Femur (tissue), 1 donor: ENCODE measurements around the gene PLEKHS1.
"Not testable (repeated sequence)": the region's sequence is repeated elsewhere in the genome, so short reads cannot be mapped to it uniquely, and the experiment has no call there.

Experiments
- DNase-seq: peaks from one replicate; pipeline ENCODE4 v3.0.0-alpha.2; 2017

Gene PLEKHS1

DNA sequence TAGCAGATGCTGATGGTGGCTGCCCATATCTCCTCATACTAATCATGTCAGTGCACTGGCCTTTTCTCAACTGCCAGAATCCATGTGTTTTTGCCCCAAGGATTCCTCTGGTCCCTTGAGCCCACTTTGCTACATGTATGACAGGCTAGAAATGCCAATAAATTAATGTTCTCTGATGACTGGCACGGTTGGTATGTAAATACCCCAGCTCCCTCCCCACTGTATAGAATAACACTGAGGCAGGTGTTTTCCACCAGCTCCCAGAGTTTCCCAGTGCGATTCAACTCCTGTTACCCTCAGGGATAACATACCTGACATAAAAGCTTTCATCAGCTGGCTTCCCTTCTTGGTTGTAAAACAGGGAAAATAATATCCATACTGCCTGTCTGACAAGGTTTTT lies 9.0 kb upstream of the PLEKHS1 start:
- DNase-seq = no peak

GRCh38 chr10:113743594-113743993 lies 7.9 kb upstream of the PLEKHS1 start:
- DNase-seq = no peak

DNA sequence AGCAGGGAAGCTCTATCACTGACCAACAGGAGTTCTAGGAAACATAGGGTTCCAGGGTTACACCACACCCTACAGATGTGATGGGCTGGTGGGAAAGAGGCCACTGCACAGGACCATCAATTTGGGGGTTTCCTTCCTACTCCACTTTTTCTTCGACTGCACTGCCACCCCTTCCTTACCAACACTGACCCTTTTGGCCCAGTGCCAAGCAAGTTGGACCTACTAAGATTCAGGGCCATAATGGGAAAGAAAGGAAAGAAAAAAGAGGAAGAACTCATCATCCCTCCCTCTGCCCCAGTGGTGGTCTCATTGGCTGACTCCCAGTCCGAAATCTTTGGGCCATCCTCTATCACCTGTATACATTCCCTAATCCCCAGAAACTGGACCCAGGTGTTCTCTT lies 6.1 kb upstream of the PLEKHS1 start:
- no peak for DNase-seq

DNA sequence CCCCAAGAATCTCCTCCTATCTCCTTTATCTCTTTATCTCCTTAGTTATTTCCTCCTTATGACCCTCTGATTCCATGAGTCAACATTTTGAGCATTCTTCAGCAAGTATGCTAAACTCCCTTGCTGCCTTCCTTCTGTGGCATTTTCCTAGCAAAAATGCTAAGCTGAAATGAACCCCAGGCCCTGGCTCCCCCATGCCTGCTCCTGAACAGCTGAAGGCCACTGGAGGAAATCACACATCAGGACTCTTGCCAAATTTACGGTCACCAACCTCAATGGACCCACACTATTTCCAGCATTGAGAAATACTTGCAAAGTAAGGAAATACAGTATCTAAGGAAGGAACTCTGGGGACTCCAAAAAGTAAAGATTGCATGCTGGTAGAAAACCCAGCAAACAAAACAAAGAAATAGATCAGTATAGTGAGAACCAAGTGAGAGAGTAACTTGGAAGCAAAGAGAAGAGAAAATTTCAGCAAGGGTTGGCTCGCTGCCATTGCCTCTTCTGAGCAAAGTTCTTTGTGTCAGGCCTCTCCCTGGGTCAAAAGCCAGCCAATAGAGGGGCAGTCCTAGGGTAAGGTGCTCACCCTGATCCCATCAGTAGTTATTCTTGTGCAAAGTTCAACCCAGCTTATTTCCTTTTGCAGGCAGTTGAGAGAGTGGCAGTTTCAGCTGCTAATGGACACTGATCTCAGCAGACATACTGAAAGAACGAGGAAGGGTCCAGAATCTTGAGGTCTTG lies 5.1 kb upstream of the PLEKHS1 start:
- DNase-seq = no peak

GRCh38 chr10:113752553-113752952 lies 1.1 kb downstream of the PLEKHS1 start:
- DNase-seq = no peak

- DNase-seq = no peak
Observed at GRCh38 chr10:113753020-113753692, 1.7 kb downstream of the PLEKHS1 start.

DNA sequence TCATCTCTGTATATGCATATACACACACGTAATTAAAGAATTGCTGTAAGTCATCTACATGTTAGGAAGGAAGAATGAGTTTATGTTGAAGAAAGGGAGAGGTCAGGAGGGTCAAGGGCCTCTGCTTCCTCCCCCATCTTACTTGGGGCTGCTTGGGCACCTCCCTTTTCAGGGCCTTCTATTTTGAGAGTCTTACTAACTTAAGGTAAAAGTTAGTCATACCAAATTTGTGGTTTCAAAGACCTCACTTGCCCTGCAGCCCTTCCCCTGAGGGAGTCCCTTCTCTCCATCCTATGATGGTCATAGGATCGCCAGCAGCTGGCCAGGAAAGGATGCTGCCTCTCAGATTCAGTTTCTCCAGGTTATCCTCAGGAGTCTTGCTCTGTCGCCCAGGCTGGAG lies 2.6 kb downstream of the PLEKHS1 start:
- DNase-seq = no peak

- no peak for DNase-seq
Observed at GRCh38 chr10:113754768-113755167, 3.3 kb downstream of the PLEKHS1 start.

GRCh38 chr10:113756940-113757543 lies 5.6 kb downstream of the PLEKHS1 start:
- no peak for DNase-seq

GRCh38 chr10:113762083-113762482 lies 10.6 kb downstream of the PLEKHS1 start:
- no peak for DNase-seq

GRCh38 chr10:113764582-113764981 lies 13.1 kb downstream of the PLEKHS1 start:
- no peak for DNase-seq

- no peak for DNase-seq
Observed at GRCh38 chr10:113765910-113766309, 14.4 kb downstream of the PLEKHS1 start.

DNA sequence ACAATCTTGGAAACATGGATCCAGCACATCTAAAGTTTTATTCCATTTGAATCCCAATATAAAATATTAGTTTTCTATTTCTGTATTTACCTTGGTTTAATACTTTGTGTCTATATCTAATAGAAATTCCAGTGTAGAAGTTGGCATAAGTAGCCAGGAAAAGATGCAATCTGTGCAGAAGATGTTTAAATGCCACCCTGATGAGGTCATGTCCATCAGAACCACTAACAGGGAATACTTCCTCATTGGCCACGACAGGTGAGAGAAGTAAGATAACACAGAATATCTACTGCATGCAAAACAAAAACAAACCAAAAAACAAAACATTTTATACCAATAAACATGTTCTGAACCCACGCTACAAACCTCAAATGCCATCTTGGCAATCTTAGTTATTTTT lies 15.7 kb downstream of the PLEKHS1 start:
- no peak for DNase-seq

DNA sequence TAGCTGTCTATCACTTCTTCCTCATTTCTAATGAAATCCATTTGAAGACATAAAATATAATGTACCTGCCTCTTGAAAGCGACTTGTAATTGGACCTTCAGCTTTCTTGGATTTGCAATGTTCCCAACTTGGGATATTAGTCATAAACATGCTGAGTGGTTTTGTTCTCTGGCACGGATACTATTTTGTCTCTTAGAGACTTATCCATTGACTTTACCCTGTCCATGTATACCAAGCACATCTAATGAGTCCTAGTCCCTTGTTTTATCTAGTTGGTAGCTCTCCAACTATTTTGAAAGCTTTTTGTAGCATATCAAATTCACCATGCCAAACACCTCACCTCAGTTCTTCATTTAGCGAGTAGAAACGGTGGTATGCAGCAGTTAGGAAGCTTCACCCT lies 18.9 kb downstream of the PLEKHS1 start:
- no peak for DNase-seq

DNA sequence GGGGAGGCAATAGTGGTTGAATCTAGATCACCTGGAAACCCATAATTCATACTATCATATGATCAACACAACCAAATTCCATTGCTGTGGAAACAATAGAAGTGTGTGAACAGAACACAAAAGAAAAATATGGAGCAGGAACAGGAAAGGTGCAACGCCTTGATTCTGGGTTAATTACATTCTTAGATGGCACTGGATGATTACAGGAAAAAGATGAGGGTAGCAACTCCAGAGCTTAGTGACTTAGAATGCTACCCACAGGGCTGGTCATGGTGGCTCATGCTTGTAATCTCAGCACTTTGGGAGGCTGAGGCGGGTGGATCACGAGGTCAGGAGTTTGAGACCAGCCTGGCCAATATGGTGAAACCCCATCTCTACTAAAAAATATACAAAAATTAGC lies 19.6 kb downstream of the PLEKHS1 start:
- not testable (repeated sequence) for DNase-seq

DNA sequence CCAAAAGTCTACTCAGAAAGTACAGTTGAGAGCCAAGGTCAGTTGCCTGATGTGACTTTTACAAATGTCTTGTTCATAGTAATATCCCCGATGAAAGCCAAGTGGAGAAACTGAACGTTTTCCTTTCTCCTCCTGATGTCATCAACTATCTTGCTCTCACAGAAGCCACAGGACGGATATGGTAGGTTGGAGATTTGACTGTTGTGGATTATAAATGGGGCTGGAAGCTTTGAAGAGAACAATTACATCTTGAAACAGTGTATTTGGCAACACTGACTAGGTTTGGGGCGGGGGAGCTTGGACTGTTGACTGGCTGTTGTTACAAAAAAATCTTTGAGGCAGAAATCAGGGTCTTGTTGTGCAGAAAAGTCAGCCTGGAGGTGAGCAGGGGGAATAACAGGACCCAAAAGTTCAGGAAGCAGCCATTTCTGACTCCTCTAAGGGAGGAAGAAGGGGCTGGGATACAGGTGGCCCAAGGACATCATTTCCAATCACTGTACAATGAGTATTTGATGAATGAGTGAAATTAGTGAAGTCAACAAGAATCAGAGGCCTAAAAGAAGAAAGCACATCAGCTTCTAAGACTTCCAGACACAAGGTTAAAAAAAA lies 24.3 kb downstream of the PLEKHS1 start:
- DNase-seq = no peak

GRCh38 chr10:113776553-113776952 lies 25.1 kb downstream of the PLEKHS1 start:
- DNase-seq = no peak

- DNase-seq = no peak
Observed at GRCh38 chr10:113780681-113781250, 29.3 kb downstream of the PLEKHS1 start.

- no peak for DNase-seq
Observed at GRCh38 chr10:113782367-113782766, 30.9 kb downstream of the PLEKHS1 start.

DNA sequence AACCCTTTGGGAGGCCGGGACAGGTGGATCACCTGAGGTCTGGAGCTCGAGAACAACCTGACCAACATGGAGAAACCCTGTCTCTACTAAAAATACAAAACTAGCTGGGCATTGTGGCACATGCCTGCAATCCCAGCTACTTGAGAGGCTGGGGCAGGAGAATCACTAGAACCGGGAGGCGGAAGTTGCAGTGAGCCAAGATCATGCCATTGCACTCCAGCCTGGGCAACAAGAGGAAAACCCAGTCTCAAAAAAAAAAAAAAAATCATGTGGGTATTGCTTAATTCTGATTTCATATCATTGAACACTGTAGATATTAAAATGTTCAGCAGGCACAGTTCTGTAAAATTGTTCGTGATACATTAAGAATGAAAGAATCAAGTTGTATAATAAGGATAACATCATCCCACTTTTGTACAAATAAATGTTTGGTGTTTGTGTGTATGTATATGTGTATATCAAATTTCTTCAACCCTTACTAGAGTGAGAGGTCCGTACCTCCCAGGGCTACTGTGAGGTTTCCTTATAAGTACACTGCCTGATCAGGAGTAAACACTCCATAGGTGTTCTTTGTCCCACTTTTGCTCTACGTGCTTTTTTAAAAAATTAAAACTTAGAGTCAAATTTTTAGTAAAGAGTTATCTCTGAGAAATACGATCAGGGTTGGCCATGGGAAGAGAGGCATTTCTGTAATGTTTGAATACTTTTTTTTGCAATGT lies 31.7 kb downstream of the PLEKHS1 start:
- no peak for DNase-seq

DNA sequence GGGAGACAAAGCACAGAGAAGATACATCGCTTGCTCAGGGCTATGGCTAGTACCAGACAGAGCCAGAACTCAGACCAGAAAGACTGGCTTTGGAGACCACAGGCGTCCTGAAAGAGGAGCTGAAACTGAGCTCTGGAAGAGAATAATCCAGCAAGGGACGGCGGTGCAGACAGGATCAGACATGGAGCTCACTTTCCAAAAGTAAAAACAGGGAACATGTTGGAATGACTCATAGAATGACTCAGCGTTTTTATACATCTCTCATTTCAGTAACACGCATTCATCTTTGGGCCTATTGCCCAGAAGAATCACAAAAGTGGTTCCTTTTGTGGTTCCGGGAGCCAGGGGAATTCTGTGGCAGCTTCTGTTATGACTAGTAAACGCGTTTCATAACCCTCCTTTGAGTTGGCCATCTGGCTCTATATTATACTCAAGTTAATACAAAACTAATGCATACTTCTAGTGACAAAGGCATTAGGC lies 37.2 kb downstream of the PLEKHS1 start:
- no peak for DNase-seq

GRCh38 chr10:113791691-113792090 lies 40.2 kb downstream of the PLEKHS1 start:
- no peak for DNase-seq

DNA sequence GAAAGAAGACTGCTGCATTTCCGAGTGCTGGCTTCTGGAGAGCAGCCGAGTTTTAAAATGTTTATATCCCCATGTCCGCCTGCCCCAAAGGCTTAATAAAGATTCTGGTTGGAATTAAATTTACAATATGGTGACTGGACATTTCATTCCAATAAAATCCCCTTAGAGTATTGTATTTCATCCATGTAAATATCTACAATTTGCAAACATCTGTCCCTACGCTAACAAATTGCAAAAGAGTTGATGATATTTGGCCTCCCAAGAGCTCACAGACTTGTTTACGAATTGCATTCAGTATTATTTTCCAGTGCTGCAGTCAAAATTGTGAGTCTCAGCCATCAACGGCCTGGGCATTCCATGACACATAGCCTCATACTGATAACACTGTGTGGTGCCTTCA lies 50.1 kb downstream of the PLEKHS1 start:
- DNase-seq = no peak
